ENCODE measurements around the gene NDUFS8.

DNA sequence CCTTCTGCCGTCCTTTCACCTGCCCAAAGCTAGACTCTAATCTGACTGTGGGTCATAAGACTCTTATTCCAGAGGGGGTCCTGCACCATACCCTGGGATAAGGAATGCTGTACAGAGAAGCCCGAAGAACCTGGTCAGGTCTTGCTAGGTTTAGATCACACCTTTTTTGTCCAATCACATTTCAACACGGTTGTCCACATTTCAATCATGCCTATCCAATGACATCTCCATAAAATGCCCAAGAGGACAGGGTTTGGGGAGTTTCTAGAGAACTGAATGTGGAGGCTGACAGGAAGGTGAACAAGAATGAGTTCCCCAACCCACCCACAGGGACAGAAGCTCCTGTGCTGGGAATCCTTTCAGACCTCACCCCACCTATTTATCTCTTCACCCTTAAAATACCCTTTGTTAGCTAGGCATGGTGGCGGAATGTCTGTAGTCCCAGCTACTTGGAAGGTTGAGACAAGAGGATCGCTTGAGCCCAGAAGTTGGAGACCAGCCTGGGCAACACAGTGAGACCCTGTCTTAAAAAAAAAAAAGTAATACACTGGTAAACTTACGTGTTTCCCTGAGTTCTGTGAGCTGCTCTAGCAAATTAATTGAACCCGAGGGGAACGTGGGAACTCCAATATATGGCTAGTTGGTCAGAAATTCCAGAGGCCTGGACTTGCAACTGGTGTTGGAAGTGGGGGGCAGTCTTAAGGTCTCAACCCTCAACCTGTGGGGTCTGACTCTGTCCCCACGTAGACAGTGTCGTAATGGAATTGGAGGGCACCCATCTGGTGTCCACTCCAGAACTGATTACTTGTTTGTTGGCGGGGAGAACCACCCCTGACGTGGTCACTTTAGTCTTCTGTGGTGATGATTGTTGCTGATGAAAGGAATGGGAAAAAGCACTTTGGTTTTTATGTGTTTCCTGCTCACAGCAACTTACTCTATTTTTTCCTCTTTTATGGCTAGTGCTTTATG, 26.1 kb downstream of the NDUFS8 start:
- TF ChIP-seq, protein P1, sequence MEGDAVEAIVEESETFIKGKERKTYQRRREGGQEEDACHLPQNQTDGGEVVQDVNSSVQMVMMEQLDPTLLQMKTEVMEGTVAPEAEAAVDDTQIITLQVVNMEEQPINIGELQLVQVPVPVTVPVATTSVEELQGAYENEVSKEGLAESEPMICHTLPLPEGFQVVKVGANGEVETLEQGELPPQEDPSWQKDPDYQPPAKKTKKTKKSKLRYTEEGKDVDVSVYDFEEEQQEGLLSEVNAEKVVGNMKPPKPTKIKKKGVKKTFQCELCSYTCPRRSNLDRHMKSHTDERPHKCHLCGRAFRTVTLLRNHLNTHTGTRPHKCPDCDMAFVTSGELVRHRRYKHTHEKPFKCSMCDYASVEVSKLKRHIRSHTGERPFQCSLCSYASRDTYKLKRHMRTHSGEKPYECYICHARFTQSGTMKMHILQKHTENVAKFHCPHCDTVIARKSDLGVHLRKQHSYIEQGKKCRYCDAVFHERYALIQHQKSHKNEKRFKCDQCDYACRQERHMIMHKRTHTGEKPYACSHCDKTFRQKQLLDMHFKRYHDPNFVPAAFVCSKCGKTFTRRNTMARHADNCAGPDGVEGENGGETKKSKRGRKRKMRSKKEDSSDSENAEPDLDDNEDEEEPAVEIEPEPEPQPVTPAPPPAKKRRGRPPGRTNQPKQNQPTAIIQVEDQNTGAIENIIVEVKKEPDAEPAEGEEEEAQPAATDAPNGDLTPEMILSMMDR (IDR thresholded peaks at IDR 0.05; ENCODE audit: low read depth, low read length, missing input control), result no peak
- TF ChIP-seq RAD21 (IDR thresholded peaks at IDR 0.05) (no peak), RXRA (IDR thresholded peaks at IDR 0.05) (no peak), TAF1 (conservative IDR thresholded peaks at IDR 0.05) (no peak), SP1 (IDR thresholded peaks at IDR 0.05) (no peak), FOXA1 (IDR thresholded peaks at IDR 0.05) (no peak), GABPA (IDR thresholded peaks at IDR 0.05 in 1 of 2, conservative IDR thresholded peaks at IDR 0.05 in 1 of 2) (no peak), YY1 (IDR thresholded peaks at IDR 0.05) (no peak), JUND (IDR thresholded peaks at IDR 0.05) (no peak)
- TF ChIP-seq, protein P2, sequence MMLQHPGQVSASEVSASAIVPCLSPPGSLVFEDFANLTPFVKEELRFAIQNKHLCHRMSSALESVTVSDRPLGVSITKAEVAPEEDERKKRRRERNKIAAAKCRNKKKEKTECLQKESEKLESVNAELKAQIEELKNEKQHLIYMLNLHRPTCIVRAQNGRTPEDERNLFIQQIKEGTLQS (IDR thresholded peaks at IDR 0.05), result no peak
- TF ChIP-seq, protein P3, sequence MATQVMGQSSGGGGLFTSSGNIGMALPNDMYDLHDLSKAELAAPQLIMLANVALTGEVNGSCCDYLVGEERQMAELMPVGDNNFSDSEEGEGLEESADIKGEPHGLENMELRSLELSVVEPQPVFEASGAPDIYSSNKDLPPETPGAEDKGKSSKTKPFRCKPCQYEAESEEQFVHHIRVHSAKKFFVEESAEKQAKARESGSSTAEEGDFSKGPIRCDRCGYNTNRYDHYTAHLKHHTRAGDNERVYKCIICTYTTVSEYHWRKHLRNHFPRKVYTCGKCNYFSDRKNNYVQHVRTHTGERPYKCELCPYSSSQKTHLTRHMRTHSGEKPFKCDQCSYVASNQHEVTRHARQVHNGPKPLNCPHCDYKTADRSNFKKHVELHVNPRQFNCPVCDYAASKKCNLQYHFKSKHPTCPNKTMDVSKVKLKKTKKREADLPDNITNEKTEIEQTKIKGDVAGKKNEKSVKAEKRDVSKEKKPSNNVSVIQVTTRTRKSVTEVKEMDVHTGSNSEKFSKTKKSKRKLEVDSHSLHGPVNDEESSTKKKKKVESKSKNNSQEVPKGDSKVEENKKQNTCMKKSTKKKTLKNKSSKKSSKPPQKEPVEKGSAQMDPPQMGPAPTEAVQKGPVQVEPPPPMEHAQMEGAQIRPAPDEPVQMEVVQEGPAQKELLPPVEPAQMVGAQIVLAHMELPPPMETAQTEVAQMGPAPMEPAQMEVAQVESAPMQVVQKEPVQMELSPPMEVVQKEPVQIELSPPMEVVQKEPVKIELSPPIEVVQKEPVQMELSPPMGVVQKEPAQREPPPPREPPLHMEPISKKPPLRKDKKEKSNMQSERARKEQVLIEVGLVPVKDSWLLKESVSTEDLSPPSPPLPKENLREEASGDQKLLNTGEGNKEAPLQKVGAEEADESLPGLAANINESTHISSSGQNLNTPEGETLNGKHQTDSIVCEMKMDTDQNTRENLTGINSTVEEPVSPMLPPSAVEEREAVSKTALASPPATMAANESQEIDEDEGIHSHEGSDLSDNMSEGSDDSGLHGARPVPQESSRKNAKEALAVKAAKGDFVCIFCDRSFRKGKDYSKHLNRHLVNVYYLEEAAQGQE (IDR thresholded peaks at IDR 0.05), result no peak
- TF ChIP-seq, protein P4, sequence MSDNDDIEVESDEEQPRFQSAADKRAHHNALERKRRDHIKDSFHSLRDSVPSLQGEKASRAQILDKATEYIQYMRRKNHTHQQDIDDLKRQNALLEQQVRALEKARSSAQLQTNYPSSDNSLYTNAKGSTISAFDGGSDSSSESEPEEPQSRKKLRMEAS (IDR thresholded peaks at IDR 0.05), result no peak

Data from liver (tissue), 3 donors.